Stimulated activated CD8-positive, alpha-beta memory T cell treated with anti-CD3 and anti-CD28 coated beads, Interleukin-2, amount 100 ng/mL, for 48 hours (primary cell): ENCODE data around the gene FAF1.
"Not testable (repeated sequence)": the region's sequence is repeated elsewhere in the genome, so short reads cannot be mapped to it uniquely, and the experiment has no call there.

Experiments used
- DNase-seq, 2 donors: peaks; one replicate each; pipeline ENCODE4 v3.0.0-alpha.2; 2020; ENCODE audit warnings: low read depth in 2 of 2

FAF1 gene

DNA sequence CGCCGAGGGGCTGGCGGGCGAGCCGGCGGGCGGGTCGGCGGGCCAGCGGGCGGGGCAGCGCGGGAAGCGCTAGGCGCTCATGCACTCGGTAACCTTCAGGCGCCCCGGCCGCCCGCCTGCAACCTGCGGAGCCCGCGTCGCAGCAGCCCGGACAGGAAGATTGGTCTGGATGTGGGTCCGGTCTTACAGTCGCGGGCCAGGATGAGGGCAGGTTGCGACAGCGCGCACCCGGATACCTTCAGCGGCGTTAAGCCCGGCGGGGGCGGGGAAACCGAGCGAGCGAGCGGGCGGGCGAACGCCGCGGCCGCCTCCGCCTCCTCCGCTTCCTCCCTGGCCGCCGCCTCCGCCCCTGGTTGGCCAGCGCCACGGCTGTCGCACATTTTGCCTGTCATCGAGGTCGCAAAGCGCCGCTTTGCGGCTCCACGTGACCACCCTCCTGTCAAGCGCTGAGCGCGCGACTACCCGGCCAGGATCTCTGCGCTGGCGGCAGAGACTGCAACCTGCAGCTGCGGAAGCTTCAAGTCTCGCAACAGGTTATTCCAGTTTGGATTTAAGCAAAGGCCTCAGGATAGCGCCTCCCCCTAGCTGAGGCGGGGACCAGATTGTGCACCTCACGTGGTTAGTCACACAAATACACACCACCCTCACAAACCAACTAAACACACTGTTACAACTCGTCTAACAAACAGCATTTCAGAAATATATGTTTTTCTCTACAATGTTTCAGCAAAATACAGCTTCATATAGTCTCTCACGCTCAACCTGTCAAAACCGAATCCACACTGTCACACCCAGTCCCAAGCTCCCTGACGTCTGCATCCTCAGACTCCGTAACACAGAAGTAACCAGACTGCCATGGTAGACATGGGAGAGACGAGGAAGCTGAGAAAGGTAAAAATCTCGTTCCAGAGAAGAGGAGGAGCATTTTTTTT lies at the start of gene FAF1:
Gene FAF1, minus strand, starts transcription at position 355 of the 932 bp plus-strand sequence. CDS start 456 bp downstream, outside the sequence.
- DNase-seq: peak; percentile 92 to 95

DNA sequence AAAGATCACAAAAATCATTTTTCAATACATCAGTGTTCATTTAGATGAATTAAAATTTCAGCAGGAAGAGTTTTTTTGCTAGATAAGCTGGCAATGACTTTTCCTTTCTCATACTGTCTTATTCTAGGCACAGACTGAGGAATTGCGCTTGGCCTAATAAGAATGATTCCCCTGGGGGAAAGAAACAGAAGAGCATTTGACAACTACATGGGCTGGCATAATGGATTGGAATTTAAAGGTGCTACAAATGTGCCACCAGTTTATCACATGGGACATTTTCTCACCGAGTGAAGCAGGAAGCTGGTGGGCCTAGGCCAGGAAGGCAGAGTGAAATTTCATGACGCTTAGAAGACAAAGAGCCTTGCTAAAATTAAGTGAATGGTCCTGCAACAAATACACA lies 49.3 kb upstream of the FAF1 start:
- no peak for DNase-seq

DNA sequence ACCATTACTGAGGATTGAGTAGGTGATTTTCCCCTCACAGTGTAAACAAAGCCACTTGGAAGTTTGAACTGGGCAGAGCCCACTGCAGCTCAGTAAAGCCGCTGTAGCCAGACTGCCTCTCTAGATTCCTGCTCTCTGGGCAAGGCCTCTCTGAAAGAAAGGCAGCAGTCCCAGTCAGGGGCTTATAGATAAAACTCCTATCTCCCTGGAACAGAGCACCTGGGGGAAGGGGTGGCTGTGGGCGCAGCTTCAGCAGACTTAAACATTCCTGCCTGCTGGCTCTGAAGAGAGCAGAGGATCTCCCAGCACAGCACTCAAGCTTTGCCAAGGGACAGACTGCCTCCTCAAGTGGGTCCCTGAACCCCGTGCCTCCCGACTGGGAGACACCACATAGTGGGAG lies 45.5 kb upstream of the FAF1 start:
- not testable (repeated sequence) for DNase-seq

DNA sequence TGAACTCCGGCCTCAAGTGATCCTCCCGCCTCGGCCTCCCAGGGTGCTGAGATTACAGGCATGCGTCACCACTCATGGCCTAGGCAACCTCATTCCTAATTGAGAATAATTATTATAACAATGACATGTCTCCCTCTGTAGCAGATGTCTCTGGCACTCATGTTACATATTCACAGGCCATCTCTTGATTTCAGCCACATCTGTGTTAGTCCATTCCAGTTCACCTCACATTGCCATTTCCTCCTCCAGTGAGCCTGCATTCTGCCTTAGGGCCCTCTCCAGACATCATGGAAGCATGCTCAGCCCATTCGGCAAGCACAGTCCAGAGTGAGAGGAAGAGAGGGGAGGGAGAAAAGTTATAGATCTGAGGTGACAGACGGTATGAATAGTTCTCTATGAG lies 42.4 kb upstream of the FAF1 start:
- DNase-seq: no peak

DNA sequence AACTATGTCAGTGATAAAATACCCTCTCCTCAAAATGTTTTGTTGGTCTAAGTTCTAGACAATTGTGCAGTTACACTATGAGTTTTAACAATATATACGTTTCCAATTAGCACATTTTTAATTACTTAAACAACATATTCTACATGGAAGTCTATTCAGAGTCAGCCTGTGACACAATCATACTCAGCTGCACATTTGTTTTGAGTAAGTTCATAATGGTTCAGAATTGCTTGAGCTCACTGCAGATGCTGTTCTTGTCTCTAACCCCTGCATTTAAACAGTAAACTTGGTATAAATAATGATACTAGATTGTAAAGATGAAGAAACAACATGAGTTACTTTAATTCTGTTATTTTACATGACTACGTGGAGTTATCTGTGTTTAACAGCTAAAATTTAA lies 40.6 kb upstream of the FAF1 start:
- no peak for DNase-seq

DNA sequence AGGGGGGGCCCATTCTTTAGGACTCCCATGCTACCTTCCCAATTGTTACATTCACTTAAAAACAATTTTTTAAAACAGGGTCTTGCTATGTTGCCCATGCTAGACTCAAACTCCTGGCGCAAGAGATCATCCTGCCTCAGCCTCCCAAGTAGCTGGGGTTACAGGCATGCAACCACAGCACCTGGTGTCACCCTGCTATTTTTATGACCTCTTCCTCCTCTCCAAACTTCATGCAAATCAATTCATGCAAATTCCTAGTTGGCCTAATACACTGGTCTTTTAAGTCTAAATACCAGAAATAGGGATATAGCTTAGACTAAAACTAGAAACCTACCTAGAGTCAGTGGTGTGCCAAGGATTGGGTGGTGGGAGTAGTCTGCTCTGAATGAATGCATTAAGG lies 40.1 kb upstream of the FAF1 start:
- no peak for DNase-seq

DNA sequence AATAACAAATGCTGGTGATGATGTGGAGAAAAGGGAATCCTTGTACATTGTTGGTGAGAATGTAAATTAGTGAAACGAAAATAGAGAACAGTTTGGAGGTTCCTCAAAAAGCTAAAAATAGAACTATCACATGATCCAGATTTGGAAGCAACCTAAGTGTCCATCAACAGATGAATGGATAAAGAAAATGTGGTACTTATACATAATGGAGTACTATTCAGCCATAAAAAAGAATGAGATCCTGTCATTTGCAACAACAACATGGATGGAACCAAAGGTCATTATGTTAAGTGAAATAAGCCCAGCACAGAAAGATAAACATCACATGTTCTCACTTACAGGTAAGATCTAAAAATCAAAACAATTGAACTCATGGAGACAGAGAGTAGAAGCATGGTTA lies 39.3 kb upstream of the FAF1 start:
- not testable (repeated sequence) for DNase-seq

DNA sequence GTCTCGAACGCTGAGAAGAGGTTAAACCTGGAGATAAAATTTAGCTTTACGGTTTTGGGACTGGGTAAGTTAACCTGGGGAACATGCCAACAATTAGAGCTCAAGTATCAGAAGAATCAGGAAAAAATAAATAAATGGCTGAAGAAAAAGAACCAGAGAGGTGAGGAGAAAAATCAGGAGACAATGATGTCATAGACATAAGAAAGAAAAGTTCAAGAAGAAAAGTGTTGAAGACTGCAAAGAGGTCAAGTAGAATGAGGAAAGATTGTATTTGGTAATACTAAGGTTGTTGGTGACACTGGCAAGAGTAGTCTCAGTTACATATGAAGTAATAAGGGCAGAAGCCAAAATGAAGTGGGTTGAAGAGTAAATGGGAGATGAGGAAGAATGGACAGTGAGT lies 36.0 kb upstream of the FAF1 start:
- no peak for DNase-seq

DNA sequence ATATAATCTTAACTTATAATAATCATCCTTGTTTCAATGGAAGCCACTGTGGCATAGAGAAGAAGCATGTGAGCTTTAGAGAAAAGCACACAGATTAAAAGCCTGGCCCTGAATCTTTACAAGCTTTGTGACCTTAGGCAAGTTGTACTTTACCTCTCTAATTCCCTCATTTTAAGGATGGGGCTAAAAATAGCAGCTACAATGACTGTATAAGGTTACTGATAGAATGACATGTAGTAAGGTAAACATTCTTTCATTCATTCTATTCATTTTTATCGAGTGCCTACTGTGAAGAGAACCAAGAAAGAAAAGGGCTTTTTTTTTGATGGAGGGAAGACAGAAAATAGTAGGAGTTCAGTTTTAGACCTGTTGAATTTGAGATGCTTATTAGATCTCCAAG lies 35.6 kb upstream of the FAF1 start:
- DNase-seq: no peak

DNA sequence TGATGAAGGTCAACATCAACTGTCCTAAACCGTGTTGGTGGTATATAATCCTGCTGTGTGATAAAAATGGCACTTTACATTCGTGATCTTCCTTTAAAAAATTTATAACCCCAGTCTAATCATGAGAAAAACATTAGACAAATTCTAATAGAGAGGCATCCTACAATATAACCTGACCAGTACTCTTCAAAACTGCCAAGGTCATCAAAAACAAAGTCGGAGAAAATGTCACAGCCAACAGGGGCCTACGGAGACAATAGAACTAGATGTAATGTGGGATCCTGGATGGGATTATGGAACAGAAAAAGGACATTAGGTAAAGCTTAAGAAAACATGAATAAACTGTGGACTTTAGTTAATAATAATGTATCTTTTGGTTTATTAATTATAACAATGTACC lies 34.9 kb upstream of the FAF1 start:
- DNase-seq: no peak

DNA sequence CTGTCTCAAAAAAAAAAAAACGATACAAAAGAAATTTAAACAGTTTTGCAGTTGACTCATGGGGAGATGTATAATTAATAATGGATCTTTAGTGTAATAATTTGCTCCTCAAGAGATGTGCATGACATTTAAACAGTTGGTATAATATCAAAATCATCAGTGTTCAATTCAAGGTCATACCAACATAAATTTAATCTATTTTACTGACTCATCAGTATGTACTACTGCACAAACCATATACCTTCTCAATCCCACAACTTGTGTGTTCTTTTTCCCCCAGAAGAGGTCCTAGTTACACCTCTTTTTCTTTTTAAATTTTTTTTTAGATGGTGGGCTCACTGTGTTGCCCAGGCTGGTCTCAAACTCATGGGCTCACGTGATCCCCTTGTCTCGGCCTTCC lies 33.6 kb upstream of the FAF1 start:
- DNase-seq: no peak

DNA sequence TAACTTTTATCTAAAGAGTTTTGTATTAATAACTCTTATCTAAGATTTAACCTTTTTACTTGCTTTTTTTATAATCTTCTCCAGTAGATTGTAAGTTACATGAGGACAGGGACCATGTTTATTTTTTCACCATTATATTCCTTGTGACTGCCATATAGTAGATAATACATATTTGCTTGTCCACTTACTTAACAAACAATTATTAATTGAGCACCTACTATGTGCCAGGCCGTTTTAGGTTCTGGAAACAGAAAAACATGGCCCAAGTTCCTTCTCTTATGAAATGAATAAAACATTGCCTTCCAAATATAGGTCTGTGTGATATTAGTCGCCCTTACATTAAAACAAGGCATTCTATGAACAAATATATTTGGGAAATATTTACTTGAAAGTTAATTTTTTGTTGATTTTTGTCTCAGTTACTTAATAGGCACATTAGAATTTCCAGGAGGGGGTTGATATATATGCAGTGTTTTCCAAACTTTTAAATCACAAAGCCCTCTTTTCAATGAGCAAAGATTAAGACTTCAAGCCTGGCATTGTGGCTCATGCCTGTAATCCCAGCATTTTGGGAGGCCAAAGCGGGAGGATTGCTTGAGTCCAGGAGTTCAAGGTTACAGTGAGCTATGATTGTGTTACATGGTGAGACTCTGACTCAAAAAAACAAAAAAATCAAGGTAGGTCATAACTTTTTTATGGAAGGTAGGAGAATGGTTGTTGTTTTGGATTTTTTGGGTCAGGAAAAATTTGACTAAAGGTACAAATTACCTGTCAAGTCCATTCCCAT lies 32.7 kb upstream of the FAF1 start:
- DNase-seq: no peak

DNA sequence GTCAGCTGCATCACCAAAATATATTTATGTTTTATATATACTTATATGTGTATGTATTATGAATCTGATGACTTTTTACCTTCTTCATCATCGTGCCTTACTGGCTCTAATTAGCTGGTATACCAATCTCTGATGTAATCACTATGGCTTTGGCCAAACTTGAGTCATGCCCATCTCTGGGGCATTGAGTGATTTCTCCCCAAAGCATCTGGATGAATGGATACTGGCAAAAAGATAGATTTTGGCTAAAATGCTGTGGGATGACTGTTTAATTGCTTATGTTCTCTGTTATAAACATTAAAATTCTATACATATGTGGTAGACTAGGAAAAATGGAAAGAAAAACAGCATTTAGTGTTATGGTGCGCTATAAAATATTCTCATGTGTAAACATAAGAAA lies 29.6 kb upstream of the FAF1 start:
- no peak for DNase-seq

DNA sequence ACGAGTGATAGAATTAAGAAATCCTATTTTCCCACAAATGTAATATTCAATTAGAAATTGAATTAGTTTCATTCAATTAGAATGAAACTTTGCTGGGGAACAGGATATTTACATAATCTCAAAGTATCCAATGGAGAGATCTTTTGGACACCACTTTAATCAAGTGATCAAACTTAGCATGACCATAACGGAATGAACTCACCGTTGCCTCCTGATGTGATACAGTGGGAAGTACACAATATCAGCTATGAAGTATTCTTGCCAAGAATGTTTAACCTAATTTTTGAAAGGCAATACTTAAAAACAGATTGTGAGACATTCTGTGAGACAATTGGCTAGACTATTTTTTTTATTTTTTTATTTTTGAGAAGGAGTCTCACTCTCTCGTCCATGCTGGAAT lies 26.6 kb upstream of the FAF1 start:
- no peak for DNase-seq

DNA sequence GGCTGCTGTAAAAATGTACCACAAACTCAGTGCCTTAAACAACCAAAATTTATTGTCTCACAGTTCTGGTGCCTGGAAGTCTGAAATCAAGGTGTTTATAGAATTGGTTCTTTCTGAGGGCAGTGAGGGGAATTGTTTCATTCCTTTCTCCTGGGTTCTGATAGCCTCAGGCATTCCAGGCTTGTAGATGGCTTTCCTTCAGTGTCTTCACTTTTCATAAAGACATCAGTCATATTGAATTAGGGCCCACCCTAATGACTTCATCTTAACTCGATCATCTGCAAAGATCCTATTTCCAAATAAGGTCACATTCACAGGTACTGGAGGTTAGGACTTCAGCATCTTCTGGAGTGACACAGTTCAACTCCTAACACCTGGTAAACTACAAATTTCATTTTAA lies 25.0 kb upstream of the FAF1 start:
- DNase-seq: no peak

DNA sequence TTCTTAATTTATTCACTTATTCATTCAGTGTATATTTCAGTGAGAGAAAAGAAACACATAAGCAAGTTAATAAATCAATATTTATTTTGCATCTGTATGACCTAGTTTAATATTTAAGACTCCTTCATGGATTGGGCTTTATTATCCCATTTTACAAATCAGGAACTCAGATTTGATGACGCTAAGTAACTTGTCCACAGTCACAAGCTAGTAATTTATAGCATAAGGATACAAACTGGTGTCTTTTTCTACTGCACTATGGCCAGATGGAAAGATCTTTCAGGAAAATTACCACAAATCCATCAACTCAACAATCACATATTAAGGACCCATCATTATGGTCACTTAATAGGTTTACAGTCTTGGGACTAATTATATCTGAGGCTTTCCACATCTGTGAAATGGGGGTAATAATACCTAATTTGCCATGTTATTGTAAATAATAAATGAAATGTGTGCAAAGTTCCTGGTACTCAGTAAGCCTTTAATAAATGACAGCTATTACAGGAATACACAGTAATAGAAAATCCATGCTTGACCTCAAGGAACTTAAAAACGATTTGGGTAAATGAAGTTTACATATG lies 23.2 kb upstream of the FAF1 start:
- no peak for DNase-seq

DNA sequence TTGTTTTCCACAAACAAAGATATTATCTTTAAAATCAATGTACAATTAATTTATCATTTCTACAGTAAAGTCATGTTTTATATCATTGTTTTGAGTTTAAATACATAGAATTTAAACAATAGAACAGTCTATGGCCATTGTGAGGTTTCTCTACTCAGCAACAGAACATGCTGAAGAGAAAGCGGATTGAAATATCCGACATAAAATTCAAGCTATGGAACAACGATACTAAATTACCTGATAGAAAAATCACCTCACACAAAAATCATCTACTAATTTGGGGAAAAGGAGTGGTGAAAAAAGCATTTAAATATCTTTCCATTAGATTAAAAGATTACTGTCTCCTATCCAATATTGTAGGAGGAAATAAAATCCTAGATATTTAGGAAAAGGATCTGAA lies 22.5 kb upstream of the FAF1 start:
- no peak for DNase-seq

DNA sequence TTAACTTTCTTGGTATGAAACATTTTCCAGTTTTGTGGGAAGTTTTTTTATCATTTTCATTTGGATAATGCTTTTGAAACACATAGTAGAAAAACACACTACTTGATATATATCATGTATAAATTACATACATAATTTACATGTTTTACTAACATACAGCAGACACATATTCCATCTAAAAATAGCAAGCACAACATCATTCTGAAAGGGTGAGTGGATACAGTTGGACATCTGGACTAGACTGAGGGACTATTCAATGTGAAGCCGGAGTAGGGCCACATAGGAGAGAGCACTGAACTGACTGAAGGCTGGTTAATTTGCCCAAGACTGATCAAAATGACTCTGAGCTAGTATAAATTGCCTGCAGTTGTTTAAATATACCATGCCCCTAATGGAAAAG lies 21.7 kb upstream of the FAF1 start:
- no peak for DNase-seq

DNA sequence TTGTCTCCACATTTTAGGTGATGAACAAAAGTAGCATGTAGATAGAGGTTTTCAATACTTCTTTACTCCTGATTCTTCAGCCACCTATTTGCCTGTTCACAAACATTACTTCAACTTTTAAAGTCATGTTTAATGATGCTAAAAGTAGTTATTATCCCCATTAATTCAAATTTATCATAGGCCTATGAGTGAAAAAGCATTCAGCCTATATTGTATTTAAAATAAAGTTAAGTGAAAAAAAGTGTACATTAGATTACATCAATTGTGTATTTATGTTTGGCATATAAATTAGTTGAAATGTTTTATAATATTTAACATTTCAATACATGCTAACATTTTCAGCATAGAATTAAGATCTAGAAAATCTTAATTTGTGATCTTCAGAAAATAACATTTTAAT lies 20.4 kb upstream of the FAF1 start:
- DNase-seq: no peak

DNA sequence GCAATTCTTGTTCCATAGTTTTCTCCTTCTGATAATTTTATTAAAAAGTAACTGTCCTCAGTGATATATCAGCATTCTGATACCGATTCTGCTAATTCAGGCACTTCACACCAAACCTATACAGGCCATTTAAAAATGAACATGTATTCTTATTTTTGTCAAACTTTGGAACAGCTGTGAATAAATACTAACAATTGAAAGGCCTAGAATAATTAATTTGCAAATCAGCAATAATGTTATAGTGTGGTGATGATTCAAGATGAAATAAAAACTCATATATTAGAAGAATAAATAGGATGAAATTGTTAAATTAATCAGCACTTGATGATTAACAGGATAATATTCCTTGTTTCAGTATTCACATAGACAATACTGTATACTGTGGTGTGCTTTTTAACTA lies 19.9 kb upstream of the FAF1 start:
- no peak for DNase-seq

DNA sequence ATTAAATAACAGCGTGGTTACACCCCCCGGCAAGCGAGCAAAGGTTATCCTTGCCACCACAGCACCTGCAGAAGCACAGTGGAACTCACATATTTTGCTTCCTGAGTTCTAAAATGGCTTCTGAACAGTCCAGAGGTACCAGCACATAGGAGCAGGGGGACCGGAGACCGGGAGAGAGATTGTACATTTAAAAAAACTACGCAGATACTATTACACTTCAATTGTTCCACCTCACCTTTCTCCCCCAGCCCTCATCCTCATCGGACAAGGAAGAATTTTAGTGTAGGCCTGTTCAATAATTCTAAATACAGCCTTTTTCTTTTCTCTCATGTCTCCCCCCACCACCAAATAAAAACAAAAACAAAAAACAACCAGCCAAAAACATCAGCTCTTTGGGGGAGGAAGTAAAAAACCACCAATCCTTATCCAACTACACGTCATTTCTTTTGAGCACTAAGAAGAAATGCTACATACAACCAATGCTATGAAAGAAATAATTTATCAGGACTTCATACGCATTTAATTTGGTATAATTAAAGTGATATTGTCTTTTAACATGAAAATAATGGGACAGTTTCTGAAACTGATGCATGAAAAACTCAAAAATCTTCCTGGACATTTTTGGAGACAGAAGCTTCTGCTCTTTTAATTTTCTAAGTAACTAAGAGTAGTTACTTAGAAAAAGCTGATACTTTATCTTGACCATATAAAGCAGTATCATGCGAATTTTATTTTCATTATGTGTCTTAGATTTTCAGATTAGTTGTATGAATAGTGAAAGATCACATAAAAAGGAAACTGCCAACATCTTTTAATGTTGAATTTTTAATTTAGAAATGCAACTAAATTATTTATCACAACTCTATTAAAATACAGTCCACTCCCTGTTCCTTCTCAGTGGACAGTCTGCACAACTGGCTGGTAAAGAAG lies 19.1 kb upstream of the FAF1 start:
- DNase-seq: no peak
